Upper lobe of right lung (tissue), 1 donor: Measurements from ENCODE around the gene FLAD1. TPM values are rescaled to one million over a fixed set of nuclear protein-coding genes. Genes with fewer than 3 reads are reported as not detected.

Source experiments
- ATAC-seq: fragments of 200-7000 bp; cut with Tn5 transposase; one replicate; pipeline ENCODE4 v1.9.1; 2020; ENCODE audit warnings: mild to moderate bottlenecking, moderate library complexity
- DNase-seq: peaks from one replicate; pipeline ENCODE4 v3.0.0-alpha.2; 2020
- H3K27ac ChIP-seq: fragments of 200-600 bp; one replicate; pipeline ENCODE4 v1.8.0; 2022
- H3K27me3 ChIP-seq: fragments of 200-600 bp; one replicate; pipeline ENCODE4 v1.8.0; 2022; ENCODE audit warnings: mild to moderate bottlenecking
- H3K36me3 ChIP-seq: fragments of 200-600 bp; one replicate; pipeline ENCODE4 v1.8.0; 2022
- H3K4me1 ChIP-seq: fragments of 200-600 bp; one replicate; pipeline ENCODE4 v1.8.0; 2022
- H3K4me3 ChIP-seq: fragments of 200-600 bp; one replicate; pipeline ENCODE4 v1.8.0; 2022; ENCODE audit warnings: mild to moderate bottlenecking
- H3K9me3 ChIP-seq: fragments of 200-600 bp; one replicate; pipeline ENCODE4 v1.8.0; 2022
- intact Hi-C: fragments of 100-400 bp; cut with DNase I; formaldehyde crosslinking; loops from one replicate; pipeline ENCODE4 v1.11.0; 2022
- total RNA-seq: library from RNA; stranded (reverse); fragmentation: NEBNext Ultra II Directional; extraction: Animal tissue kit (Norgen Biotek cat#: 25700); gene quantifications from one replicate; pipeline ENCODE4 v1.2.1, GENCODE V29; 2021
- TF ChIP-seq, protein P1 (sequence below): fragments of 200-600 bp; IDR thresholded peaks from one replicate; pipeline ENCODE4 v1.8.0; 2022; ENCODE audit warnings: antibody characterized with exemption
- donor health status: DM: no; HTN: yes; CAD: no; lungs with severe emphysema.

FLAD1 gene
- total RNA-seq, 1 donor from 2014 or later = 29.0 TPM

DNA sequence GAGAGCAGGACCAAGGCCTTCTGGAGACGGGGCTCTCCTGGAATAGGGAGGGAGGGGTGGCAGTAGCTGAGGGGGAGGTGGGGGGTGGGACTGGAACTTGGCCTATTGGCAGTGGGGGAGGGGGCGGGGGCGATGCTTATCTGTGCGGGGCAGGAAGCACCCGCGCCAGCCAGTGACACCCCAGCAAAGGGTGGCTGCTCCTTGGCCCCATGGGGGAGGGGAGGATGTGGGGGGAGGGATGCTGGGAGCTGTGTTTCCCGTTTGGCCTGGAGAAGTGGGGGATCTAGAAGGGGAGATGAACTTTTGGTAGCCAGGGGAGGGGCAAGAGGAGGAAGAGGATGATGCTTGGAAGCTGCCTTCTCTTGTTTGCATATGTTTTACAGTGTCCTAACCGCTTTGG, 30.5 kb downstream of the FLAD1 start:
- no peak for DNase-seq
- no peaks in the 10 kb centered on the region for H3K9me3 ChIP-seq
- peaks cover 28% of the 10 kb centered on the region for H3K36me3 ChIP-seq
- no peak for ATAC-seq
- H3K4me3 ChIP-seq = no peak overlapping the region
- intact Hi-C loops = no loop called here
- H3K27me3 ChIP-seq = no peaks in the 10 kb centered on the region
- peaks cover 65% of the 10 kb centered on the region for H3K4me1 ChIP-seq
- H3K27ac ChIP-seq = no peak overlapping the region
- TF ChIP-seq, protein P1, sequence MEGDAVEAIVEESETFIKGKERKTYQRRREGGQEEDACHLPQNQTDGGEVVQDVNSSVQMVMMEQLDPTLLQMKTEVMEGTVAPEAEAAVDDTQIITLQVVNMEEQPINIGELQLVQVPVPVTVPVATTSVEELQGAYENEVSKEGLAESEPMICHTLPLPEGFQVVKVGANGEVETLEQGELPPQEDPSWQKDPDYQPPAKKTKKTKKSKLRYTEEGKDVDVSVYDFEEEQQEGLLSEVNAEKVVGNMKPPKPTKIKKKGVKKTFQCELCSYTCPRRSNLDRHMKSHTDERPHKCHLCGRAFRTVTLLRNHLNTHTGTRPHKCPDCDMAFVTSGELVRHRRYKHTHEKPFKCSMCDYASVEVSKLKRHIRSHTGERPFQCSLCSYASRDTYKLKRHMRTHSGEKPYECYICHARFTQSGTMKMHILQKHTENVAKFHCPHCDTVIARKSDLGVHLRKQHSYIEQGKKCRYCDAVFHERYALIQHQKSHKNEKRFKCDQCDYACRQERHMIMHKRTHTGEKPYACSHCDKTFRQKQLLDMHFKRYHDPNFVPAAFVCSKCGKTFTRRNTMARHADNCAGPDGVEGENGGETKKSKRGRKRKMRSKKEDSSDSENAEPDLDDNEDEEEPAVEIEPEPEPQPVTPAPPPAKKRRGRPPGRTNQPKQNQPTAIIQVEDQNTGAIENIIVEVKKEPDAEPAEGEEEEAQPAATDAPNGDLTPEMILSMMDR = no peak

DNA sequence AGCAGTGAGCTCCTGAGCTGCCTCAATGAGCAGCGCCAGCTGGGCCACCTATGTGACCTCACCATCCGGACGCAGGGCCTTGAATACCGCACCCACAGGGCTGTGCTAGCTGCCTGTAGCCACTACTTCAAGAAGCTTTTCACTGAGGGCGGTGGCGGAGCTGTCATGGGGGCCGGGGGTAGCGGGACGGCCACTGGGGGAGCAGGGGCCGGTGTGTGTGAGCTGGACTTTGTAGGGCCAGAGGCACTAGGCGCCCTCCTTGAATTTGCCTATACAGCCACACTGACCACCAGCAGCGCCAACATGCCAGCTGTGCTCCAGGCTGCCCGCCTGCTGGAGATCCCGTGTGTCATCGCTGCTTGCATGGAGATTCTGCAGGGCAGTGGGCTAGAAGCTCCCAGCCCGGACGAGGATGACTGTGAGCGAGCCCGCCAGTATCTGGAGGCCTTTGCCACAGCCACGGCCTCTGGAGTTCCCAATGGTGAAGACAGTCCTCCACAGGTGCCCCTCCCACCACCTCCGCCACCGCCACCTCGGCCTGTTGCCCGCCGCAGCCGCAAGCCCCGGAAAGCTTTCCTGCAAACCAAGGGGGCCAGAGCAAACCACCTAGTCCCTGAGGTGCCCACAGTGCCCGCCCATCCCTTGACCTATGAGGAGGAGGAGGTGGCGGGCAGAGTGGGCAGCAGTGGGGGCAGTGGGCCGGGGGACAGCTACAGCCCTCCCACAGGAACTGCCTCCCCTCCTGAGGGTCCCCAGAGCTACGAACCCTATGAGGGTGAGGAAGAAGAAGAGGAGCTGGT, 31.8 kb downstream of the FLAD1 start:
- peaks cover 64% of the 10 kb centered on the region for H3K4me1 ChIP-seq
- intact Hi-C loops = no loop called here

DNA sequence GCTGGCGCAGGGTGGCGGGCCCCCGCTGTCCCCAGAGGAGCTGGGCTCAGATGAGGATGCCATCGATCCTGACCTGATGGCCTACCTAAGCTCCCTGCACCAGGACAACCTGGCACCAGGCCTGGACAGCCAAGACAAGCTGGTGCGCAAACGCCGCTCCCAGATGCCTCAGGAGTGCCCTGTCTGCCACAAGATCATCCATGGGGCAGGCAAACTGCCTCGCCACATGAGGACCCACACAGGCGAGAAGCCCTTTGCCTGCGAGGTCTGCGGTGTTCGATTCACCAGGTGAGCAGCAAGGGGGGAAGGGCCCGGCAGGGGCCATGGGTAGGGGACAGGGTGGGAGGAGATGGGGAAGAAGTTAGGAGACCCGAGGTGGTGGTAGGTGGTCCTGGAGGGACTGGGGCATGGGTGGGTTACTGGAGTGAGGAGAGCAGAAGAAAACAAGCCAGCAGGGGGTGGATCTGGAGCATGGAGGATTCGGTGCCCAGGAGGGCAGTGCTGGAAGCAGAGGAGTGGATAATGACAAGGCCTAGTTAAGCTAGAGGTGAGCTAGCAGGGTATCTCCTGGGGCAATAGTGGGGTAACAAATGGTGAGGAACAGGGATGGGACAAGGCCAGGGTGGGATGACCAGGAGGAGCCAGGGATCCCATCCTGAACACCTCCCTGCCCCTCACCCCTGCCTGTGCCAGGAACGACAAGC, 32.5 kb downstream of the FLAD1 start:
- ATAC-seq (no peak), DNase-seq (no peak)
- no peaks in the 10 kb centered on the region for H3K9me3 ChIP-seq
- intact Hi-C loops = no loop called here
- H3K4me3 ChIP-seq = no peak overlapping the region
- H3K36me3 ChIP-seq = peaks cover 28% of the 10 kb centered on the region
- H3K4me1 ChIP-seq = peaks cover 57% of the 10 kb centered on the region
- TF ChIP-seq, protein P1 = no peak
- H3K27ac ChIP-seq = no peak overlapping the region
- H3K27me3 ChIP-seq = no peaks in the 10 kb centered on the region

More for the DNA sequence above, 31.8 kb downstream of the FLAD1 start:
- no peaks in the 10 kb centered on the region for H3K9me3 ChIP-seq
- DNase-seq (no peak), ATAC-seq (no peak)
- H3K27ac ChIP-seq = no peak overlapping the region
- peaks cover 28% of the 10 kb centered on the region for H3K36me3 ChIP-seq
- H3K4me3 ChIP-seq = no peak overlapping the region
- TF ChIP-seq, protein P1 = no peak
- H3K27me3 ChIP-seq = no peaks in the 10 kb centered on the region

DNA sequence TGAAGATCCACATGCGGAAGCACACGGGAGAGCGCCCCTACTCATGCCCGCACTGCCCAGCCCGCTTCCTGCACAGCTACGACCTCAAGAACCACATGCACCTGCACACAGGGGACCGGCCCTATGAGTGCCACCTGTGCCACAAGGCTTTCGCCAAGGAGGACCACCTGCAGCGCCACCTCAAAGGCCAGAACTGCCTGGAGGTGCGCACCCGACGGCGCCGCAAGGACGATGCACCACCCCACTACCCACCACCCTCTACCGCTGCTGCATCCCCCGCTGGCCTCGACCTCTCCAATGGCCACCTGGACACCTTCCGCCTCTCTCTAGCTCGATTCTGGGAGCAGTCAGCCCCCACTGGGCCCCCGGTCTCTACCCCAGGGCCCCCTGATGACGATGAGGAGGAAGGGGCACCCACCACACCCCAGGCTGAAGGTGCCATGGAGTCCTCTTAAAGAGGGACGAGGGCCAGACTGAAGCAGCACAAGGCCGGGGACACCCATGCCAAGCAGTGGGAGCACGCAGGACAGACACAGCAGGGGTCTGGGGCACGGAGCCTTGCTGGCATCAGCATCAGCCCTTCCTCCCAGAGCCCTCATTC, 33.2 kb downstream of the FLAD1 start:
- Histone ChIP-seq H3K36me3 (peaks cover 28% of the 10 kb centered on the region), H3K27ac (peak overlapping the region; percentile 76), H3K4me1 (peaks cover 50% of the 10 kb centered on the region), H3K9me3 (no peaks in the 10 kb centered on the region), H3K4me3 (no peak overlapping the region), H3K27me3 (no peaks in the 10 kb centered on the region)
- ATAC-seq = no peak
- intact Hi-C loops = no loop called here
- TF ChIP-seq, protein P1 = no peak
- no peak for DNase-seq

DNA sequence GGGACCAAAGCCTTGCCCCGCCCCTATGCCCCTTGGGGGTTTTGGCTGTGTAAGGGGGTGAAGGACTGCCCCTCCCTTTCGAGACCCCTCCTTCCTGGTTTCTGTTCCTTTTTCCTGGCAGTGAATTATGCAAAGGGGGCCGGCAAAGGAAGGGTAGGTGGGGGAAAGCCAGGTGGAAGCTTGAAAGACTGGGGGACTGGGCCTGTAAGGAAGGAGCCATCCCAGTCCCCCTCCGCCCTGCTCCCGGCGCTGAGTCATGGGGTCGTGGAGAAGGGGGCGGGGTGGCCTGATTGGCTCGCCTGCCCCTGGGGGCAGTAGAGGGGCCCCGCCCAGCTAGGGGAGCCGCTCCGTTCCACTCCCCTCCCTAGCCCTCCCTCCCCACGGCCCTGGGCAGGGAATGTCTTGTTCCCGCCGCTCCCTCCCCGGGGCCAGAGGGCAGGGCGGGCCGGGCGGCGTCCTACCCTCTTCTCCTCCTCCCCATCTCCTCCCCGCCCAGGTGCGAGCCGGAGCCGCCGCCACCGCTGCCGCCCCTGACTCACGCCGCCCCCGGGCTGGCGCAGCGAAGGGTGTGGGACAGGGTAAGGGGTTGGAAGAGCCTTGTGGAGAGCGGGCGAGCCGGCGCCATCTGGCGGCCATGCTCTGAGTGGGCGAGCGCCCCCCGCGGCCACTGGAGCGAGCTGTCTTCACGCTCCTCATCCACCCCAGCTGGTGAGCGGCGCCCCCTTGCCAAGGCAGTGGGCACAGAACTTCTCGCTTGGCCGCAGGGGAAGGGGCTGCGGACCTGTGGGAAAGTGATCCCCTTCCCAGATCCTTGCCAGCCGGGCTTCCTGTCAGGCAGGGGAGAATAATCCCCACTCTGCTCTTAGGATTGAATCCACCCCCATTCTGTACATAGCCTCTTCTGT, 34.1 kb downstream of the FLAD1 start:
- Histone ChIP-seq H3K4me3 (peak overlapping the region; percentile 47), H3K27me3 (no peaks in the 10 kb centered on the region), H3K9me3 (no peaks in the 10 kb centered on the region), H3K4me1 (peaks cover 41% of the 10 kb centered on the region), H3K36me3 (peaks cover 28% of the 10 kb centered on the region), H3K27ac (peak overlapping the region; percentile 76)
- intact Hi-C loops = no loop called here
- ATAC-seq (peak; percentile 94), DNase-seq (peak; percentile 96)
- TF ChIP-seq, protein P1 = peak; percentile 98
